Neural progenitor cell (in vitro differentiated cells): Measurements from ENCODE around the gene MMS19. TPM values are rescaled to one million over a fixed set of nuclear protein-coding genes. Genes with fewer than 3 reads are reported as not detected.
"Not testable (repeated sequence)": the region's sequence is repeated elsewhere in the genome, so short reads cannot be mapped to it uniquely, and the experiment has no call there.

ENCODE experiments used
- DNase-seq: peaks from one replicate; pipeline ENCODE4 v3.0.0-alpha.2; 2016; ENCODE audit warnings: low spot score
- H2AFZ ChIP-seq: fragments of 200-600 bp; sonication (generic); replicated peaks from 2 replicates; pipeline ENCODE4 v1.6.1; 2016; ENCODE audit warnings: antibody characterized with exemption
- H3F3A ChIP-seq: fragments of 200-600 bp; sonication (generic); 2 replicates; pipeline ENCODE4 v1.6.1; 2016; ENCODE audit warnings: antibody characterized with exemption, low read depth
- H3K27ac ChIP-seq: fragments of 200-600 bp; sonication (generic); 2 replicates; pipeline ENCODE4 v1.5.1; 2016; ENCODE audit warnings: mild to moderate bottlenecking
- H3K27me3 ChIP-seq: fragments of 200-600 bp; sonication (generic); 2 replicates; pipeline ENCODE4 v1.6.1; 2016; ENCODE audit warnings: mild to moderate bottlenecking, moderate library complexity
- H3K36me3 ChIP-seq: fragments of 200-600 bp; sonication (generic); 2 replicates; pipeline ENCODE4 v1.5.1; 2016
- H3K4me1 ChIP-seq: fragments of 200-600 bp; sonication (generic); 2 replicates; pipeline ENCODE4 v1.6.1; 2016; ENCODE audit warnings: mixed run types
- H3K4me2 ChIP-seq: fragments of 200-600 bp; sonication (generic); 2 replicates; pipeline ENCODE4 v1.6.1; 2016
- H3K4me3 ChIP-seq: fragments of 200-600 bp; sonication (generic); 2 replicates; pipeline ENCODE4 v1.5.1; 2016
- H3K79me2 ChIP-seq: fragments of 200-600 bp; sonication (generic); 2 replicates; pipeline ENCODE4 v1.6.1; 2016; ENCODE audit warnings: low read depth
- H3K9ac ChIP-seq: fragments of 200-600 bp; sonication (generic); 2 replicates; pipeline ENCODE4 v1.6.1; 2016
- H3K9me3 ChIP-seq: fragments of 200-600 bp; sonication (generic); 2 replicates; pipeline ENCODE4 v1.5.1; 2016; ENCODE audit warnings: low read depth
- H4K20me1 ChIP-seq: fragments of 200-600 bp; sonication (generic); 2 replicates; pipeline ENCODE4 v1.6.1; 2016; ENCODE audit warnings: low read depth
- H3K27ac Mint-ChIP-seq: 3 replicates; pipeline ENCODE4 v1.8.0; 2021; ENCODE audit warnings: mixed read lengths
- H3K27me3 Mint-ChIP-seq: 2 replicates; pipeline ENCODE4 v1.8.0; 2022; ENCODE audit warnings: low read depth, mild to moderate bottlenecking, inconsistent platforms, moderate library complexity, mixed read lengths; ENCODE audit not compliant: insufficient read depth
- H3K36me3 Mint-ChIP-seq: 3 replicates; pipeline ENCODE4 v1.8.0; 2021; ENCODE audit warnings: mixed read lengths
- H3K4me1 Mint-ChIP-seq: 3 replicates; pipeline ENCODE4 v1.8.0; 2021; ENCODE audit warnings: mixed read lengths
- H3K4me3 Mint-ChIP-seq: 3 replicates; pipeline ENCODE4 v1.8.0; 2021; ENCODE audit warnings: mild to moderate bottlenecking, moderate library complexity, mixed read lengths
- H3K9me3 Mint-ChIP-seq: 3 replicates; pipeline ENCODE4 v1.8.0; 2020; ENCODE audit warnings: mixed read lengths
- EZH2 ChIP-seq: fragments of 200-600 bp; sonication (generic); IDR thresholded peaks from 2 replicates; pipeline ENCODE4 v1.6.1; 2017; ENCODE audit warnings: antibody characterized with exemption, mild to moderate bottlenecking, moderate library complexity
- EZH2phosphoT487 ChIP-seq: fragments of 200-600 bp; sonication (generic); IDR thresholded peaks from 2 replicates; pipeline ENCODE4 v1.6.1; 2017; ENCODE audit warnings: antibody characterized with exemption
- total RNA-seq: library from RNA; depleted of rRNA; stranded (reverse); fragments of >200 nt; gene quantifications from 2 replicates; pipeline ENCODE4 v1.2.3, GENCODE V29; 2015; ENCODE audit warnings: low replicate concordance
- TF ChIP-seq, protein P1 (sequence below): fragments of 200-600 bp; sonication (generic); IDR thresholded peaks from 2 replicates; pipeline ENCODE4 v1.5.1; 2017; ENCODE audit warnings: antibody characterized with exemption, mild to moderate bottlenecking

Gene MMS19
- total RNA-seq, 1 donor from 2014 or later, result 127 TPM

- Histone ChIP-seq H3K4me3 (no peak overlapping the region), H3K9me3 (no peaks in the 10 kb centered on the region), H2AFZ (no peak overlapping the region), H3K79me2 (peaks cover 55% of the 10 kb centered on the region), H3K27ac (no peak overlapping the region), H3K4me1 (peaks cover 9% of the 10 kb centered on the region), H4K20me1 (peaks cover 31% of the 10 kb centered on the region), H3K27me3 (no peaks in the 10 kb centered on the region), H3K36me3 (peaks cover 4% of the 10 kb centered on the region), H3F3A (peaks cover 19% of the 10 kb centered on the region), H3K4me2 (no peak overlapping the region), H3K9ac (no peak overlapping the region)
- no peak for DNase-seq
- Mint-ChIP-seq H3K27ac (no peak overlapping the region), H3K27me3 (peaks cover 2% of the 10 kb centered on the region), H3K36me3 (peaks cover 20% of the 10 kb centered on the region), H3K4me3 (no peak overlapping the region), H3K9me3 (no peaks in the 10 kb centered on the region), H3K4me1 (peaks cover 6% of the 10 kb centered on the region)
- TF ChIP-seq EZH2phosphoT487 (no peak), EZH2 (no peak)
- TF ChIP-seq, protein P1, sequence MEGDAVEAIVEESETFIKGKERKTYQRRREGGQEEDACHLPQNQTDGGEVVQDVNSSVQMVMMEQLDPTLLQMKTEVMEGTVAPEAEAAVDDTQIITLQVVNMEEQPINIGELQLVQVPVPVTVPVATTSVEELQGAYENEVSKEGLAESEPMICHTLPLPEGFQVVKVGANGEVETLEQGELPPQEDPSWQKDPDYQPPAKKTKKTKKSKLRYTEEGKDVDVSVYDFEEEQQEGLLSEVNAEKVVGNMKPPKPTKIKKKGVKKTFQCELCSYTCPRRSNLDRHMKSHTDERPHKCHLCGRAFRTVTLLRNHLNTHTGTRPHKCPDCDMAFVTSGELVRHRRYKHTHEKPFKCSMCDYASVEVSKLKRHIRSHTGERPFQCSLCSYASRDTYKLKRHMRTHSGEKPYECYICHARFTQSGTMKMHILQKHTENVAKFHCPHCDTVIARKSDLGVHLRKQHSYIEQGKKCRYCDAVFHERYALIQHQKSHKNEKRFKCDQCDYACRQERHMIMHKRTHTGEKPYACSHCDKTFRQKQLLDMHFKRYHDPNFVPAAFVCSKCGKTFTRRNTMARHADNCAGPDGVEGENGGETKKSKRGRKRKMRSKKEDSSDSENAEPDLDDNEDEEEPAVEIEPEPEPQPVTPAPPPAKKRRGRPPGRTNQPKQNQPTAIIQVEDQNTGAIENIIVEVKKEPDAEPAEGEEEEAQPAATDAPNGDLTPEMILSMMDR, result no peak
Measured at GRCh38 chr10:97482381-97482780, 15.8 kb downstream of the MMS19 start.

GRCh38 chr10:97481071-97481470 is 17.2 kb downstream of the MMS19 start:
- H3K79me2 ChIP-seq, result peaks cover 42% of the 10 kb centered on the region
- H3K27ac Mint-ChIP-seq, result no peak overlapping the region
- DNase-seq, result no peak
- no peaks in the 10 kb centered on the region for H3K9me3 ChIP-seq
- no peaks in the 10 kb centered on the region for H3K27me3 ChIP-seq
- H3K4me3 Mint-ChIP-seq, result no peak overlapping the region
- H3K4me1 Mint-ChIP-seq, result peaks cover 6% of the 10 kb centered on the region
- H3K9ac ChIP-seq, result no peak overlapping the region
- peaks cover 25% of the 10 kb centered on the region for H4K20me1 ChIP-seq
- TF ChIP-seq EZH2phosphoT487, result no peak
- TF ChIP-seq, protein P1, result no peak
- no peak for TF ChIP-seq EZH2
- no peak overlapping the region for H3K27ac ChIP-seq
- peaks cover 4% of the 10 kb centered on the region for H3K36me3 ChIP-seq
- H3F3A ChIP-seq, result peaks cover 14% of the 10 kb centered on the region
- H3K4me2 ChIP-seq, result no peak overlapping the region
- no peak overlapping the region for H2AFZ ChIP-seq
- no peak overlapping the region for H3K4me3 ChIP-seq
- peaks cover 9% of the 10 kb centered on the region for H3K4me1 ChIP-seq
- H3K27me3 Mint-ChIP-seq, result peaks cover 2% of the 10 kb centered on the region
- H3K36me3 Mint-ChIP-seq, result peaks cover 31% of the 10 kb centered on the region
- H3K9me3 Mint-ChIP-seq, result no peaks in the 10 kb centered on the region

GRCh38 chr10:97479939-97480338 is 18.3 kb downstream of the MMS19 start:
- H3K27ac Mint-ChIP-seq, result no peak overlapping the region
- H3K4me1 Mint-ChIP-seq, result peaks cover 6% of the 10 kb centered on the region
- H3F3A ChIP-seq, result peaks cover 14% of the 10 kb centered on the region
- peaks cover 6% of the 10 kb centered on the region for H3K36me3 ChIP-seq
- DNase-seq, result peak; percentile 84
- no peaks in the 10 kb centered on the region for H3K9me3 Mint-ChIP-seq
- TF ChIP-seq EZH2phosphoT487, result no peak
- TF ChIP-seq, protein P1, result no peak
- TF ChIP-seq EZH2, result no peak
- peaks cover 33% of the 10 kb centered on the region for H3K36me3 Mint-ChIP-seq
- peaks cover 30% of the 10 kb centered on the region for H3K79me2 ChIP-seq
- H3K4me2 ChIP-seq, result peak overlapping the region; percentile 41
- no peaks in the 10 kb centered on the region for H3K27me3 ChIP-seq
- no peak overlapping the region for H2AFZ ChIP-seq
- no peak overlapping the region for H3K4me3 Mint-ChIP-seq
- H3K4me3 ChIP-seq, result peak overlapping the region; percentile 16
- peaks cover 2% of the 10 kb centered on the region for H3K27me3 Mint-ChIP-seq
- H3K4me1 ChIP-seq, result peaks cover 9% of the 10 kb centered on the region
- H3K9me3 ChIP-seq, result no peaks in the 10 kb centered on the region
- H4K20me1 ChIP-seq, result peaks cover 22% of the 10 kb centered on the region
- no peak overlapping the region for H3K9ac ChIP-seq
- peak overlapping the region; percentile 23 for H3K27ac ChIP-seq

- not testable (repeated sequence) for H3K27ac ChIP-seq, H3K9ac ChIP-seq, H3K27ac Mint-ChIP-seq
Measured at GRCh38 chr10:97479410-97479809, 18.8 kb downstream of the MMS19 start.

More at GRCh38 chr10:97479410-97479809, 18.8 kb downstream of the MMS19 start:
- peaks cover 19% of the 10 kb centered on the region for H4K20me1 ChIP-seq
- peaks cover 35% of the 10 kb centered on the region for H3K36me3 Mint-ChIP-seq
- peak overlapping the region; percentile 16 for H3K4me3 ChIP-seq
- peaks cover 11% of the 10 kb centered on the region for H3K36me3 ChIP-seq
- not testable (repeated sequence) for H2AFZ ChIP-seq, H3K27me3 Mint-ChIP-seq, H3K4me3 Mint-ChIP-seq, H3K9me3 ChIP-seq, DNase-seq, H3K4me1 Mint-ChIP-seq, H3K9me3 Mint-ChIP-seq, H3K4me2 ChIP-seq, H3K27me3 ChIP-seq, H3K4me1 ChIP-seq
- peaks cover 14% of the 10 kb centered on the region for H3F3A ChIP-seq
- peaks cover 25% of the 10 kb centered on the region for H3K79me2 ChIP-seq
